ENCODE data around the gene GJA8.
"Not testable (repeated sequence)": the region's sequence is repeated elsewhere in the genome, so short reads cannot be mapped to it uniquely, and the experiment has no call there.

Gene GJA8

GRCh38 chr1:147902253-147902845, at the start of gene GJA8:
TSS of gene GJA8 (plus strand) at chr1:147902795. CDS start at chr1:147907956, 5,161 bp downstream.
- DNase-seq: no peak
- no peaks in the 10 kb centered on the region for H3K27me3 ChIP-seq
- H3K4me3 ChIP-seq: no peak within 1 kb of the TSS
- no peak for TF ChIP-seq CTCF (IDR thresholded peaks at IDR 0.05)
- peaks cover 0 to 2% (median 0%) of the 10 kb centered on the region in 4 donors for H3K4me1 ChIP-seq
- H3K9me3 ChIP-seq: no peaks in the 10 kb centered on the region
- H3K27ac ChIP-seq: no peak within 1 kb of the TSS
- H3K36me3 ChIP-seq: no peaks in the 10 kb centered on the region
- intact Hi-C loops (cut with DNase I; ENCODE audit: low total_unique reads): no loop called here

- Histone ChIP-seq H3K27ac (no peak overlapping the region), H3K4me1 (no peaks in the 10 kb centered on the region), H3K27me3 (no peaks in the 10 kb centered on the region), H3K36me3 (no peaks in the 10 kb centered on the region), H3K9me3 (no peaks in the 10 kb centered on the region), H3K4me3 (no peak overlapping the region)
- no peak for DNase-seq
- intact Hi-C loops (cut with DNase I; ENCODE audit: low total_unique reads): no loop called here
- no peak for TF ChIP-seq CTCF (IDR thresholded peaks at IDR 0.05)
Measured at GRCh38 chr1:147853391-147853790, 49.2 kb upstream of the GJA8 start.

GRCh38 chr1:147854989-147855388, 47.6 kb upstream of the GJA8 start:
- H3K4me3 ChIP-seq; H3K27ac ChIP-seq; H3K36me3 ChIP-seq; intact Hi-C loops (cut with DNase I; ENCODE audit: low total_unique reads); H3K9me3 ChIP-seq; DNase-seq; H3K4me1 ChIP-seq; H3K27me3 ChIP-seq: not testable (repeated sequence)

GRCh38 chr1:147855996-147856395, 46.6 kb upstream of the GJA8 start:
- H3K9me3 ChIP-seq; DNase-seq; intact Hi-C loops (cut with DNase I; ENCODE audit: low total_unique reads); H3K4me3 ChIP-seq; H3K36me3 ChIP-seq; H3K27me3 ChIP-seq; H3K27ac ChIP-seq; H3K4me1 ChIP-seq: not testable (repeated sequence)

GRCh38 chr1:147867204-147867603, 35.4 kb upstream of the GJA8 start:
- H3K36me3 ChIP-seq; H3K27ac ChIP-seq; H3K9me3 ChIP-seq; H3K4me3 ChIP-seq; H3K27me3 ChIP-seq; intact Hi-C loops (cut with DNase I; ENCODE audit: low total_unique reads); H3K4me1 ChIP-seq; DNase-seq: not testable (repeated sequence)

GRCh38 chr1:147878022-147878421, 24.6 kb upstream of the GJA8 start:
- Histone ChIP-seq H3K4me3 (no peak overlapping the region), H3K27ac (no peak overlapping the region), H3K36me3 (no peaks in the 10 kb centered on the region), H3K27me3 (no peaks in the 10 kb centered on the region), H3K4me1 (no peaks in the 10 kb centered on the region), H3K9me3 (no peaks in the 10 kb centered on the region)
- intact Hi-C loops (cut with DNase I; ENCODE audit: low total_unique reads): no loop called here
- TF ChIP-seq CTCF (IDR thresholded peaks at IDR 0.05): no peak
- DNase-seq: no peak

GRCh38 chr1:147879911-147880310, 22.7 kb upstream of the GJA8 start:
- H3K4me1 ChIP-seq: no peaks in the 10 kb centered on the region
- H3K36me3 ChIP-seq: no peaks in the 10 kb centered on the region
- H3K4me3 ChIP-seq: no peak overlapping the region
- DNase-seq: no peak
- intact Hi-C loops (cut with DNase I; ENCODE audit: low total_unique reads): loop anchor here (10.0 kb wide), 1 partner anchor 385 kb away; no protein-coding TSS in a partner anchor
- no peaks in the 10 kb centered on the region for H3K9me3 ChIP-seq
- no peak for TF ChIP-seq CTCF (IDR thresholded peaks at IDR 0.05)
- no peak overlapping the region for H3K27ac ChIP-seq
- H3K27me3 ChIP-seq: no peaks in the 10 kb centered on the region

All from tibial artery (tissue), 4 donors.